HepG2 (cell line): Measurements from ENCODE around the gene SRD5A3. TPM values are rescaled to one million over a fixed set of nuclear protein-coding genes. Genes with fewer than 3 reads are reported as not detected.

Source experiments
- ATAC-seq: fragments of 200-7000 bp; cut with Tn5 transposase; 3 replicates; pipeline ENCODE4 v1.9.1; 2020; ENCODE audit warnings: mild to moderate bottlenecking, moderate library complexity
- BruUV-seq: library from RNA; stranded (reverse); fragments of 400-500 nt; replicated peaks from 2 replicates; lab custom pipeline; 2021; lab: Mats Ljungman, UMichigan
- CTCF ChIA-PET: fragments of 300-600 bp; formaldehyde crosslinking; extraction: SDS; loops from one replicate; lab custom pipeline; 2021; ENCODE audit warnings: low total read pairs, inconsistent platforms, low intra/inter-chr PET ratio; lab: Yijun Ruan, JAX
- POLR2A ChIA-PET: fragments of 350-600 bp; sonication (Branson Sonifier 250); formaldehyde crosslinking; loops from one replicate; lab custom pipeline; 2020; ENCODE audit warnings: antibody characterized with exemption, inconsistent platforms; lab: Yijun Ruan, JAX
- DNase-seq: peaks from one replicate; pipeline ENCODE4 v3.0.0-alpha.2; 2015; ENCODE audit warnings: low spot score
- FAIRE-seq: peaks from 3 replicates; lab custom pipeline; 2011; peaks lifted over from hg19 to GRCh38; lab: Jason Lieb, UNC
- H2AFZ ChIP-seq: one replicate; pipeline ENCODE4 v1.6.1; 2011; ENCODE audit warnings: low read length, inconsistent platforms
- H3K27ac ChIP-seq: fragments of 300-600 bp; 3 replicates; pipeline ENCODE4 v1.8.0; 2011; ENCODE audit warnings: mixed run types, mild to moderate bottlenecking, mixed read lengths, low read length, inconsistent platforms; ENCODE audit not compliant: insufficient read depth; ENCODE audit errors: extremely low read length
- H3K27me3 ChIP-seq, 2 experiments: fragments of 200-600 bp in 1 of 2; 2 replicates in 1 of 2; 3 replicates in 1 of 2; pipeline versions ENCODE4 v1.6.0 to v1.8.0; 2011; ENCODE audit warnings: low read length in 2 of 2, mild to moderate bottlenecking in 2 of 2, moderate library complexity in 2 of 2, inconsistent platforms in 1 of 2; ENCODE audit not compliant: insufficient read depth in 2 of 2, control insufficient read depth in 1 of 2
- H3K36me3 ChIP-seq, 2 experiments: fragments of 200-600 bp in 1 of 2; replicated peaks in 1 of 2; 2 replicates in 1 of 2; 3 replicates in 1 of 2; pipeline versions ENCODE4 v1.5.1 to v1.8.0; 2011; ENCODE audit warnings: low read length in 2 of 2, inconsistent platforms in 1 of 2; ENCODE audit not compliant: insufficient read depth in 2 of 2, control insufficient read depth in 1 of 2
- H3K4me1 ChIP-seq: 2 replicates; pipeline ENCODE4 v1.5.1; 2012; ENCODE audit warnings: low read length, inconsistent platforms; ENCODE audit not compliant: insufficient read depth
- H3K4me2 ChIP-seq: 2 replicates; pipeline ENCODE4 v1.6.0; 2011; ENCODE audit warnings: low read depth, low read length, inconsistent platforms
- H3K4me3 ChIP-seq, 3 experiments: fragments of 200-600 bp in 1 of 3; sonication (generic), shearing (Covaris generic) in 1 of 3; replicated peaks in 1 of 3; 2 replicates each; pipeline ENCODE4 v1.5.1; 2011 to 2016; ENCODE audit warnings: low read length in 3 of 3, inconsistent platforms in 2 of 3, low read depth in 2 of 3, mild to moderate bottlenecking in 2 of 3, control low read depth in 1 of 3, mixed read lengths in 1 of 3; ENCODE audit not compliant: insufficient read depth in 1 of 3
- H3K79me2 ChIP-seq: one replicate; pipeline ENCODE4 v1.6.1; 2011; ENCODE audit warnings: low read length, inconsistent platforms; ENCODE audit not compliant: insufficient read depth
- H3K9ac ChIP-seq: 2 replicates; pipeline ENCODE4 v1.6.0; 2011; ENCODE audit warnings: mild to moderate bottlenecking, low read depth, low read length, inconsistent platforms; ENCODE audit not compliant: insufficient read depth
- H3K9me3 ChIP-seq: 2 replicates; pipeline ENCODE4 v1.5.1; 2012; ENCODE audit warnings: mild to moderate bottlenecking, low read length
- H4K20me1 ChIP-seq: 2 replicates; pipeline ENCODE4 v1.6.0; 2011; ENCODE audit warnings: inconsistent platforms, mild to moderate bottlenecking, low read length, moderate library complexity; ENCODE audit not compliant: insufficient read depth
- ELF4 ChIP-seq: sonication (generic); formaldehyde crosslinking; IDR thresholded peaks from 2 replicates; pipeline ENCODE4 v1.5.0; 2020; ENCODE audit warnings: missing genetic modification reagents, mild to moderate bottlenecking, moderate library complexity, borderline replicate concordance
- HBP1 ChIP-seq: IDR thresholded peaks from 2 replicates; pipeline ENCODE4 v1.6.1; 2016; ENCODE audit warnings: low read depth, control low read depth
- KDM5A ChIP-seq: fragments of 200-600 bp; sonication (generic); IDR thresholded peaks from 2 replicates; pipeline ENCODE4 v1.7.0; 2018; ENCODE audit warnings: antibody characterized with exemption, mild to moderate bottlenecking, low read length, borderline replicate concordance
- MYPOP ChIP-seq: sonication (generic); formaldehyde crosslinking; IDR thresholded peaks from 2 replicates; pipeline ENCODE4 v1.8.1; 2023; ENCODE audit warnings: mild to moderate bottlenecking, moderate library complexity, missing genetic modification reagents
- ZNF362 ChIP-seq: sonication (generic); formaldehyde crosslinking; IDR thresholded peaks from 2 replicates; pipeline ENCODE4 v1.4.0; 2020; ENCODE audit warnings: missing genetic modification reagents, mild to moderate bottlenecking, borderline replicate concordance
- ZNF430 ChIP-seq: sonication (generic); formaldehyde crosslinking; IDR thresholded peaks from 2 replicates; pipeline ENCODE4 v1.9.0; 2021; ENCODE audit warnings: mild to moderate bottlenecking, missing genetic modification reagents
- ZNF770 ChIP-seq: sonication (generic); formaldehyde crosslinking; IDR thresholded peaks from 2 replicates; pipeline ENCODE4 v1.5.0; 2020; ENCODE audit warnings: mild to moderate bottlenecking, missing genetic modification reagents
- ZNF878 ChIP-seq: sonication (generic); formaldehyde crosslinking; IDR thresholded peaks from 2 replicates; pipeline ENCODE4 v1.8.1; 2023; ENCODE audit warnings: mild to moderate bottlenecking, missing genetic modification reagents, moderate library complexity
- WGBS: methylation state at CpG from one replicate; pipeline ENCODE4 v1.1.6; 2017; ENCODE audit warnings: low lambda C conversion rate; 5-methylcytosine and 5-hydroxymethylcytosine counted together
- in situ Hi-C: cut with HindIII; loops from 2 replicates; pipeline ENCODE4 v1.10.0; 2017; ENCODE audit warnings: low pct_unique_long_range_greater_than_20kb; ENCODE audit not compliant: extremely low pct_ligation_motif_present
- intact Hi-C: fragments of 100-400 bp; cut with micrococcal nuclease; formaldehyde crosslinking; loops from one replicate; pipeline ENCODE4 v1.10.0; 2022; ENCODE audit not compliant: unreplicated experiment
- polyA plus RNA-seq, 8 experiments: library from polyadenylated mRNA; depleted of rRNA in 3 of 8; stranded (reverse) in 7 of 8; unstranded in 1 of 8; fragments of >200 nt; fragmentation: Illumina TruSeq in 4 of 8; extraction: Trizol in 4 of 8; gene quantifications; 2 replicates each; pipeline versions ENCODE4 v1.2.1 to v1.2.3, GENCODE V29; 2011 to 2016; ENCODE audit warnings: low read depth in 4 of 8, missing spikeins in 1 of 8, mixed read lengths in 1 of 8; ENCODE audit not compliant: insufficient read depth in 1 of 8
- total RNA-seq, 5 experiments: library from RNA; depleted of rRNA; stranded (reverse); fragments of >200 nt; fragmentation: Illumina TruSeq; extraction: Trizol; gene quantifications; 2 replicates each; pipeline ENCODE4 v1.2.3, GENCODE V29; 2016; ENCODE audit warnings: low read depth in 1 of 5

Gene SRD5A3
- total and polyA plus RNA-seq, 2 of the 13 experiments (the other 11 are each of a cell fraction or from before 2014, with no cell fraction given), result 12.4 to 18.4 TPM

GRCh38 chr4:55397126-55397436 is 51.0 kb downstream of the SRD5A3 start:
- DNase-seq, result no peak
- Histone ChIP-seq H3K9ac (peak overlapping the region; percentile 84), H3K4me1 (peaks cover 50% of the 10 kb centered on the region), H4K20me1 (peaks cover 20% of the 10 kb centered on the region), H3K9me3 (no peaks in the 10 kb centered on the region), H3K27me3 (no peaks in the 10 kb centered on the region; a peak in 2 of 5 replicates), H2AFZ (no peak overlapping the region), H3K36me3 (peaks cover 0 to 8% of the 10 kb centered on the region in 2 experiments; a peak in 1 of 5 replicates), H3K79me2 (peaks cover 46% of the 10 kb centered on the region), H3K4me2 (peak overlapping the region; percentile 77), H3K4me3 (peak overlapping the region; percentile 84 to 98 (median 91)), H3K27ac (peak overlapping the region; percentile 80)
- no peak for ATAC-seq
- BruUV-seq, result no TSS peak
- 2% methylated on average over 7 of the region's 7 CpGs for WGBS
- ChIA-PET CTCF (no interaction called here), POLR2A (interaction anchor here (2.6 to 2.8 kb wide), 3 partner anchors 11 to 149 kb away, joined by 8 to 21 read pairs (median 17); partner anchors contain the start of genes CLOCK and SRD5A3)
- intact Hi-C loops, result loop anchor here (5.0 kb wide), 1 partner anchor 35 kb away; no protein-coding TSS in a partner anchor
- FAIRE-seq, result no peak
- TF ChIP-seq ELF4 (CRISPR knock-in tag) (0 out of 2 replicates have a peak, but pooled peaks have one; percentile 16), HBP1 (no peak)
- in situ Hi-C loops, result loop anchor here (25.0 kb wide), 1 partner anchor 465 kb away; the partner anchor contains the start of gene EXOC1

- Histone ChIP-seq H4K20me1 (peaks cover 20% of the 10 kb centered on the region), H3K9me3 (no peaks in the 10 kb centered on the region), H3K27me3 (no peaks in the 10 kb centered on the region; a peak in 2 of 5 replicates), H3K4me3 (peak overlapping the region; percentile 84 to 98 (median 91)), H3K27ac (peak overlapping the region; percentile 80), H2AFZ (no peak overlapping the region), H3K79me2 (peaks cover 46% of the 10 kb centered on the region), H3K9ac (peak overlapping the region; percentile 84), H3K36me3 (peaks cover 0 to 8% of the 10 kb centered on the region in 2 experiments; a peak in 1 of 5 replicates), H3K4me1 (peaks cover 50% of the 10 kb centered on the region), H3K4me2 (peak overlapping the region; percentile 77)
- CTCF ChIA-PET, result no interaction called here
- WGBS, result 9% methylated on average over 15 of the region's 15 CpGs
- intact Hi-C loops, result loop anchor here (5.0 kb wide), 1 partner anchor 35 kb away; no protein-coding TSS in a partner anchor
- FAIRE-seq, result no peak
- in situ Hi-C loops, result loop anchor here (25.0 kb wide), 1 partner anchor 465 kb away; the partner anchor contains the start of gene EXOC1
- BruUV-seq, result no TSS peak
- no peak for ATAC-seq
- POLR2A ChIA-PET, result interaction anchor here (1.8 to 2.8 kb wide), 2 partner anchors 31 to 52 kb away, joined by 5 to 8 read pairs; partner anchors contain the start of gene SRD5A3
- no peak for DNase-seq
- TF ChIP-seq KDM5A, result 0 out of 2 replicates have a peak, but pooled peaks have one; percentile 27
- TF ChIP-seq ZNF770, result peak; percentile 88
- TF ChIP-seq ZNF878 (CRISPR knock-in tag), result 0 out of 2 replicates have a peak, but pooled peaks have one; percentile 31
- TF ChIP-seq ZNF430 (CRISPR knock-in tag), result no peak
- TF ChIP-seq ZNF362 (CRISPR knock-in tag), result peak; percentile 41; the same call in 1 of the 2 replicates
- TF ChIP-seq MYPOP (CRISPR knock-in tag), result peak; percentile 27; the same call in 1 of the 2 replicates
Measured at GRCh38 chr4:55397520-55398321, 51.7 kb downstream of the SRD5A3 start.
